GM23248 (cell line): ENCODE results near the gene DRC1.

Experiments used
- EZH2 ChIP-seq: fragments of 200-600 bp; sonication (generic); IDR thresholded peaks from 2 replicates; pipeline ENCODE4 v1.6.1; 2018; ENCODE audit warnings: antibody characterized with exemption, mild to moderate bottlenecking; ENCODE audit not compliant: insufficient read depth, poor library complexity, severe bottlenecking
- EZH2phosphoT487 ChIP-seq: fragments of 200-600 bp; sonication (generic); IDR thresholded peaks from 2 replicates; pipeline ENCODE4 v1.6.1; 2018; ENCODE audit warnings: antibody characterized with exemption, moderate library complexity, mild to moderate bottlenecking, low read depth; ENCODE audit not compliant: insufficient read depth

GRCh38 chr2:26449278-26450030 is 47.7 kb downstream of the DRC1 start:
- TF ChIP-seq EZH2phosphoT487, result no peak
- TF ChIP-seq EZH2, result no peak
